ENCODE measurements around the gene CERS5. TPM values are rescaled to one million over a fixed set of nuclear protein-coding genes. Genes with fewer than 3 reads are reported as not detected.
"Not testable (repeated sequence)": the region's sequence is repeated elsewhere in the genome, so short reads cannot be mapped to it uniquely, and the experiment has no call there.

Gene CERS5
- polyA plus RNA-seq, 4 donors, result 72.5 to 82.9 (median 75.4) TPM

- no peak for DNase-seq (ENCODE audit: low read depth in 4 of 4, low spot score in 3 of 4)
Observed at GRCh38 chr12:50187084-50187900, 20.1 kb upstream of the CERS5 start.

GRCh38 chr12:50186681-50187080 is 19.5 kb upstream of the CERS5 start:
- DNase-seq (ENCODE audit: low read depth in 4 of 4, low spot score in 3 of 4), result no peak

- no peak for DNase-seq (ENCODE audit: low read depth in 4 of 4, low spot score in 3 of 4)
Observed at GRCh38 chr12:50185970-50186663, 18.9 kb upstream of the CERS5 start.

GRCh38 chr12:50185301-50185895 is 18.2 kb upstream of the CERS5 start:
- DNase-seq (ENCODE audit: low read depth in 4 of 4, low spot score in 3 of 4), result no peak

DNA sequence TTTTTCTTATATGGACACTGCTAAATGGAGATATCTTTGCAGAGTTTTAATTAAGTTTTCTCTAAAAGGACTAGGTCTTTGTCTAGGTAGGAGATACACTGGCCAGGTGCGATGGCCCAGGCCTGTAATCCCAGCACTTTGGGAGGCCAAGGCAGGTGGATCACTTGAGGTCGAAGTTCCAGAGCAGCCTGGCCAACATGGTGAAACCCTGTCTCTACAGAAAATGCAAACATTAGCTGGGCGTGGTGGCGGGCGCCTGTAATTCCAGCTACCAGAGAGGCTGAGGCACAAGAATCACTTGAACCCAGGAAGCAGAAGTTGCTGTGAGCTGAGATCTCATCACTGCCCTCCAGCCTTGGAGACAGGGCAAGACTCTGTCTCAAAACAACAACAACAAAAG is 17.1 kb upstream of the CERS5 start:
- no peak for DNase-seq (ENCODE audit: low read depth in 4 of 4, low spot score in 3 of 4)

GRCh38 chr12:50182461-50182860 is 15.3 kb upstream of the CERS5 start:
- DNase-seq (ENCODE audit: low read depth in 4 of 4, low spot score in 3 of 4), result no peak

DNA sequence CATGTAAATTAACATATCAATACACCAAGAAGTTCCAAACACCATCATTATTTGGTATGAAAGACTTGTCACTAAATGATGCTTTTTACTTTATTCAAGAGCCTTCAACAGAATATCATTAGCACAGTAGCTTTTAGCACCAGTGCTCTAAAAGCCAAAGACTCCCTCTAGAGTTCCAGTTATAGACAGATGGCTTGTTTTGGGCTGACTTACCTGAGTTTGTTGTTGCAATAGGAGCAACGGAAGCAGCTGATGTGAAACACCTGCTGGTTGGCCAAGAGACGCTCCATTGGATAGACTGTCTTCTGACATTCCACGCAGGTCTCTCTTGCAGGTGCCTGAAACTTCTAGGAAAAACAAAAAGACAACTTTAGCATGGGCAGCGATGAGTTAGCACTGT is 14.5 kb upstream of the CERS5 start:
- DNase-seq (ENCODE audit: low read depth in 4 of 4, low spot score in 3 of 4), result no peak

GRCh38 chr12:50175716-50176026 is 8.5 kb upstream of the CERS5 start:
- no peak for DNase-seq (ENCODE audit: low read depth in 4 of 4, low spot score in 3 of 4)

DNA sequence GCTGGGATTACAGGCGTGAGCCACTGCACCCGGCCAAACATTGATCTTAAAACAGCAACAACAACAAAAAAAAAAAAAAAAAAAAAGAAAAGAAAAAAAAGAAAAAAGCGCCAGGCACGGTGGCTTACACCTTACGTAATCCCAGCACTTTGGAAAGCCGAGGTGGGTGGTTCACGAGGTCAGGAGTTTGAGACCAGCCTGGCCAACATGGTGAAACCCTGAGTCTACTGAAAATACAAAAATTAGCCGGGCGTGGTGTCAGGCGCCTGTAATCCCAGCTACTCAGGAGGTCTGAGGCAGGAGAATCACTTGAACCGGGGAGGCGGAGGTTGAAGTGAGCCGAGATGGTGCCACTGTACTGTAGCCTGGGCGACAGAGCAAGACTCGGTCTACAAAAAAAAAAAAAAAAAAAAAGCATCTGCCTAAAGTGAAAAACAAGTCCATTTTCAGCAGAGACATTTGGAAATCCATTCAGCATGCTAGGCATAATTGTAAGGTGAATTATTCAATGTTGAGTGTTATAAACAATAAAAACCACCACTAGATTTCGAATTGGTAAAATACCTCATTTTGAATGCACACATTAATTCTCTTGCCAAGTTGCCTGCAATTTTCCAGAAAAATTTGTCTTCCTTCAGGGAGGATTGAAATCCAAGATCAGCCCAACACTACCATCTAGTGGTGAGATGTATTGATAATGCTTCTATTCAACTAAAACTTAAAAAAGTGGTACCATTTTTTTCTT is 8.0 kb upstream of the CERS5 start:
- peak; percentile 60 to 72 (median 70) for DNase-seq (ENCODE audit: low read depth in 4 of 4, low spot score in 3 of 4)

DNA sequence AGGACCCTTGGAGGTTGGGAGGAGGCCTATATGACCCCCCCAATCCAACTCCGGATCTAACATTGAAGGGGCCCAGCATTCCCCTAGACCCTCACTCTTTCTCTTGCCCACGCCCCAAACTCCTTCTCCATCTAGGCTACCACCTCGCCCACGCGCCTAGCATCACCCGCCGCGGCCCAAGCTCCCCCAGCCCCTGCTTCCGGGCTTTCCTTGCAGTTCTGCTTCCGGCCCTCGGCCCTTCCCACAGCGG is 445 bp downstream of the CERS5 start:
- DNase-seq (ENCODE audit: low read depth in 4 of 4, low spot score in 3 of 4), result no peak

DNA sequence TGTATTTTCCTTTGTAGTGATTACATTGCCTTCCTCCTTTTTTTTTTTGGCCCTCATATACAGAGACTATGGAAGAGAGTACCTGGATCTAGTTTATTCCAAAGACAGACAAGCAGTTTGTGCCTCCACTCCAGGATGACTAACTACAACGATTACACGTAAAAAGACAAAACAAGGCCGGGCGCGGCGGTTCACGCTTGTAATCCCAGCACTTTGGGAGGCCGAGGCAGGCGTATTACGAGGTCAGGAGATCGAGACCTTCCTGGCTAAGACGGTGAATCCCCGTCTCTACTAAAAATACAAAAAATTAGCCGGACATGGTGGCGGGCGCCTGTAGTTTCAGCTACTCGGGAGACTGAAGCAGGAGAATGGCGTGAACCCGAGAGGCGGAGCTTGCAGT is 2.2 kb downstream of the CERS5 start:
- DNase-seq (ENCODE audit: low read depth in 4 of 4, low spot score in 3 of 4), result no peak

DNA sequence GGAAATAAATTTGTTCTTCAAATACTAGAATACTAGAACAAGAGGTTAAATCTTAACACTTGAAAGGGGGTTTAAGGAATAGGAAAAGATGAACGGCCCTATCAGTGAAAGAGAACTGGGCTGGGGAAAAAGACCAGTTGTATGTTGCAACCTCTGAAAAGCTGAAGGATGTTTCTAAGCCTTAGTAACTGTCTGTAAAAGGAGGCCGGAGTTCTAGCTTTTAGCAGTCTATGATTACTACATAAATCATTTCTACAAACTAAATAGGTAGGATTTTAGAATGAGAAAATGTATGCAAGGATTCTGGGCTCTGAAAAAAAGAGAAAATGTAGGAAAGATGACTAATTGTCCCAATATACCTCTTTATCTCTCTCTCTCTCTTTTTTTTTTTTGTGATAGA is 4.9 kb downstream of the CERS5 start:
- no peak for DNase-seq (ENCODE audit: low read depth in 4 of 4, low spot score in 3 of 4)

DNA sequence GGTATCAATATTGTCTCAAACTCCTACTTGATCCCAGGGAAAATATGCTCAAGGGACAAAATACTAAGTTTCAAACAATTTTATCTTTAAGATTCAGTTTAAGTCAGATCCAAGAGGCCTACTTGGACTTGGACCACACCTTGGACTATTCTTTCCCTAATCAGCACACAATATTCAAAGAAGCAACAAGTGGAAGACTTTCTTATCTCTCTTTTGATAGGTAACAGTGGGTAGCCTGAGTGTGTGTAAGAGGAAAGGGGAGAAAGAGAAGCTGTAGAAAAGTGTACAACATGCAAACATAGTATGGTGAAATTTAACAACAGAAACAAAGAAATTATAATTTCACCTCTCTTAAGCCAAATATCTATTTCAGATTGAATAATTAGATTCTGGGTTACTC is 6.5 kb downstream of the CERS5 start:
- DNase-seq (ENCODE audit: low read depth in 4 of 4, low spot score in 3 of 4), result no peak

DNA sequence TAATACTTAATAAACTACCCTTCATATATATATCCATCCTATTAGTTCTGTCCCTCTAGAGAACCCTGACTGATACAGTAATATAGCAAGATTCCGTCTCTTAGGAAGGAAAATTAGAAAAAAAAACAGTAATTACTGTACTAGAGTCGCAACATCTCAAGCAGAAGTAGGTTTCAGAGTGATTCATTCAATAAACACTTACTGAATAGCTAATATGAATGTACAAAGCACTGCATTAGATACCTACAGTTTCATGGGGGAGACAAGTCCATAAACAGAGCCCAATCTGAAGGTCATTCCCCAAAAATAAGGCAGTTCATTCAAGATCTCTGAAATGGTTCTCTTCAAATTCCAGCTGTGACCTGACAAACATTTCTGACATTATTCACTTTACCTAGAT is 9.9 kb downstream of the CERS5 start:
- DNase-seq (ENCODE audit: low read depth in 4 of 4, low spot score in 3 of 4), result no peak

DNA sequence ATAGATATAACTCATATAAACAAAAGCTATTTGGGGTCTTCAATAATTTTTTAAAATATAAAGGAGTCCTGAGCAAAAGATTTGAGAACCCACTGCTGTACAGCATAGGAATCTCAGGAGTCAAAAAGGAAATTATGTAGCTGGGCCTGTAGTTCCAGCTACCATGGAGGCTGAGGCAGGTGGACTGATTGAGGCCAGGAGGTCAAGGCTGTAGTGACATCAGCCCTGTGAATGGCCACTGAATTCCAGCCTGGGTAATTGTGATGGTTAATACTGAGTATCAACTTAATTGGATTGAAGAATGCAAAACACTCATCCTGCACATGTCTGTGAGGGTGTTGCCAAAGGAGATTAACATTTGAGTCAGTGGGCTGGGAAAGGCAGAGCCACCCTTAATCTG is 10.5 kb downstream of the CERS5 start:
- DNase-seq (ENCODE audit: low read depth in 4 of 4, low spot score in 3 of 4), result no peak

- DNase-seq (ENCODE audit: low read depth in 4 of 4, low spot score in 3 of 4), result not testable (repeated sequence)
Observed at GRCh38 chr12:50154947-50155346, 12.2 kb downstream of the CERS5 start.

- DNase-seq (ENCODE audit: low read depth in 4 of 4, low spot score in 3 of 4), result no peak
Observed at GRCh38 chr12:50151047-50151687, 16.0 kb downstream of the CERS5 start.

GRCh38 chr12:50149311-50149710 is 17.9 kb downstream of the CERS5 start:
- no peak for DNase-seq (ENCODE audit: low read depth in 4 of 4, low spot score in 3 of 4)

DNA sequence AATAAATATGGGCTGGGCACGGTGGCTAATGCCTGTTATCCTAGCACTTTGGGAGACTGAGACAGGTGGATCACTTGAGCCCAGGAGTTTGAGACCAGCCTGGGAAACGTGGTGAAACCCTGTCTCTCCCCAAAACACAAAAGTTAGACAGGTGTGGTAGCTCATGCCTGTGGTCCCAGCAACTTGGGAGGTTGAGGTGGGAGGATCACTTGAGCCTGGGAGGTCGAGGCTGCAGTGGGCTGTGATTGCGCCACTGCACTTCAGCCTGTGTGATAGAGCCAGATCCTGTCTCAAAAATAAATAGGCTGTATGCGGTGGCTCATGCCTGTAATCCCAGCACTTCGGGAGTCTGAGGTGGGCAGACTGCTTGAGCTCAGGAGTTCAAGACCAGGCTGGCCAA is 19.2 kb downstream of the CERS5 start:
- not testable (repeated sequence) for DNase-seq (ENCODE audit: low read depth in 4 of 4, low spot score in 3 of 4)

DNA sequence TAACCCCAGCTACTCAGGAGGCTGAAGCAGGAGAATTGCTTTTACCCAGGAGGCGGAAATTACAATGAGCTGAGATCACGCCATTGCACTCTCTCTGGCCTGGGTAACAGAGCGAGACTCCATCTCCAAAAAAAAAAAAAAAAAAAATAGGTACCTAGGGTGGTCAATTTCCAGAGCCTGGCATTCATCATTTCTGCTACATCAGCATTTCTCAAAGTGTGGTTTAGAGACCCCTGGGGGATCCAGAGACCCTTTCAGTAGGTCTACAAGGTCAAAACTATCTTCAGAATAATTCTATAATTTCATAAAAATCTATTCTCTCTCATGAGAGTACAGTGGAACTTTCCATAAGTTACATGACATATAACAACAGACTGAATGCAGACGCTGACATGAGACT is 19.9 kb downstream of the CERS5 start:
- DNase-seq (ENCODE audit: low read depth in 4 of 4, low spot score in 3 of 4), result no peak

GRCh38 chr12:50145439-50145838 is 21.7 kb downstream of the CERS5 start:
- no peak for DNase-seq (ENCODE audit: low read depth in 4 of 4, low spot score in 3 of 4)

All from right renal pelvis (tissue), 4 donors.